Kidney tubule cell (primary cell): ENCODE results near the gene MICOS13.

Experiments
- DNase-seq: peaks from one replicate; pipeline ENCODE4 v3.0.0-alpha.2; 2018; ENCODE audit warnings: low spot score

MICOS13 gene

GRCh38 chr19:5687360-5688198 is 7.3 kb upstream of the MICOS13 start:
- DNase-seq, result no peak

GRCh38 chr19:5686647-5687359 is 6.5 kb upstream of the MICOS13 start:
- DNase-seq, result peak; percentile 95

GRCh38 chr19:5686326-5686646 is 6.0 kb upstream of the MICOS13 start:
- no peak for DNase-seq

- DNase-seq, result no peak
Observed at GRCh38 chr19:5684694-5685430, 4.5 kb upstream of the MICOS13 start.

- DNase-seq, result no peak
Observed at GRCh38 chr19:5683177-5683886, 3.0 kb upstream of the MICOS13 start.

GRCh38 chr19:5682107-5682482 is 1.8 kb upstream of the MICOS13 start:
- no peak for DNase-seq

DNA sequence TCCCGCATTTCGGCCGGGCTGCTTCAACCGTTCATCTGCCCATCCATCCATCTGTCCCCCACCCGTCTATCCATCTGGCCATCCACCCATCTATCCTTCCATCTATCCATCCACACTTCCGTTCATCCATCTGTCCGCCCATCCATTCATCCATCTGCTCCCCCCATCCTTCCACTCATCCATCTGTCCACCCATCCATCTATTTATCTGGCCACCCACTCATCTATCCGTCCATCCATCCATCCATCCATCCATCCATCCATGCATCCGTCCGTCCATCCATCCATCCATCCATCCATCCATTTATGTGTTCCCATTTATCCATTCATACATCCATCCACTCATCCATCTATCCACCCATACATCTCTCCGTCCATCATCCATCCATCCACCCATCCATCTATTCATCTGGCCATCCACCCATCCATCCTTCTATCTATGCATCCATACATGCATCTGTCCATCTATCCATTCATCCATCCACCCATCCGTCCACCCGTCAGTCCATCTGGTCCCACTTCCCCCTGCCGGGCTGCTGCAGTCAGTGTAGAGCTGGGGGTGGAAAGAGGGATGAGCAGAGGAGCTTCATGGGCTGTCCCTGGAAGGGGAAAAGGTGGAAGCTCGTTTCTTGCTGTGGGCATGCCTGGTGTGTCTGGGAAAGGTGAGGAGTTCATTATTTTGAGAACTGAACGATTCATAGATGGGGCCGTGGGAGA is 1.2 kb upstream of the MICOS13 start:
- DNase-seq, result no peak

- peak; percentile 37 for DNase-seq
Observed at GRCh38 chr19:5680084-5680436, 256 bp downstream of the MICOS13 start.

DNA sequence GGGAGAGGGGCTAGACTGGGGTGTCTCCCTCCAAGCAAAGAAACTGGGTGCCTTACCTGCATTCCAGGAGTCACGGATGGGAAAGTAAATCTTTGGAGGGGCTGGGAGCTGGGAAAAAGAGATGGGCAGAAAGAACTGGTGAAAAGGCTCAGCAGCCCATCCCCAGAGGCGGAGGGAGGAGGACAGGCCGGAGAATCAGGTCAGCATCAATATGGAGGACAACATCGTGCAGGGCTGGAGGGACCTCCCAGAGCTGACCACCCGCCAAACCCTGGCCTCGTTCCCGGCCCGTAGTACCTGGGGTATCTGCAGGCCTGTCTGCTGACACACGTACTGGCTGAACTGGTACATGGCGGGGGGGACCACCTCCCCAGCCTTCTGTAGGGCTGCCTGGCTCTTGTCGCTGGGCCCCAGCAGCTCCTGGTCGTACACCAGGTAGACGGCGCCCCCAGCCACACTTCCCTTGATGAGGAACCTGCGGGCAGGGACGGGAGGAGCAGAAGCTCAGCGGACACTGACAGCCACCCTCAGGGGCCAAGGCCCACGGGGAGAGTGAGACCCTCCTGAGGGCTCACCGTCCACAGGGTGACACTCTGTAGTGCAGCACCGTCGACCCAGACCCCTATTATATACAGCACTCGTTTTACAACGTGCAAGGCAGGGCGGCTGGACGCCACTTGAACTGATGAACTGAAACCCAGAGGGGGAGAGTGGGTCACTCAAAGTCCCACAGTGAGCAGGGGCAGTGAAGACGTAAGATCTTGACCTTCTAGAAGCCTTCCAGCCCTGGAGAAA is 830 bp downstream of the MICOS13 start:
- DNase-seq, result no peak

DNA sequence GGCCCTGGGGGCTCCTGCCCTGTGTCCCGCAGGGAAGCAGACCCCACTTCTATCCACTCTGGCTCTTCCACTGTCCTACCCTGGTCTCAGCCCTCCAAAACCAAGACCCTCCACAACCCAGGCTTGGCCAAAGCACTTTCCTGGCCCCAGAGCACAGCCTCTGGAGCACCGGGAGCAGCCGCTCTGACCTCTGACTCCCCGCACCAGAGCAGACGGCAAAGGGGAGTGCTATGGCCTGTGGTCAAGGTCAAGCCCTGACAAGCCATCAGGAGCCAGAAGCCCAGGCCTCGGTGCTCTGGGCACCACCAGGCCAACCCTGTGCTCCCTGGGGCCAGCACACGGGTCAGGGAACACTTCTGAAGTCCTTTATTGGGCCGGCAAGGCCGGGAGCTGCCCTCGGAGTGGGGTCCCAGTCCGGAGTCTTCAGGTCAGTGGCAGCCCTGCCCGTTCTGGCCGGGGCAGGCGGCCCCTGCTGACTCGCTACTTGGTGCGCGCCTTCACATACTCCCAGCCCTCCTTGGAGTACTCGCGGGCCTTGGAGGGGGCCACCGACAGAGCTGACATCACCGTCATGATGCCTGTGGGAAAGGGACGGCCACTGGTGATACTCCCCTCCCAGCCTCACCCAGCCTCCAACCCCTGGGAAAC is 2.1 kb downstream of the MICOS13 start:
- no peak for DNase-seq

DNA sequence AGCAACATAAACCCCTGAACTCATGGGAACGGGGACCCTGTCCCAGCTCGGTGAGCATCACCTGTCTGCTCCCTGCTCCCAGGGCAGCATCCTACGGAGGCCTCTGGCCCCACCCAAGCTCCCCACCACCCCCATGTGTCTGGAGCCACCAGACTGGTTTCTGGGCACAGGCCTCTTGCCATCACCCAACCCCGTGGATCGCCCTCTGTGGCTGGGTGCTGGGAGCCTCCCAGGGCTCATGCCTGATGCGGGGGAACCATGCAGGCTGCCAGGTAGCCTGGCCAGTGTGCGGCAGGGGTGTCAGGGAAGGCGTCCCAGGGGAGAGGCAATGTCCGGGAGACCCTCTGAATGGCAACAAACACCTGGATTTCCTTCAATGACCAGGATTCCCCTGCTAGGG is 2.7 kb downstream of the MICOS13 start:
- no peak for DNase-seq

- DNase-seq, result no peak
Observed at GRCh38 chr19:5677136-5677535, 3.2 kb downstream of the MICOS13 start.

DNA sequence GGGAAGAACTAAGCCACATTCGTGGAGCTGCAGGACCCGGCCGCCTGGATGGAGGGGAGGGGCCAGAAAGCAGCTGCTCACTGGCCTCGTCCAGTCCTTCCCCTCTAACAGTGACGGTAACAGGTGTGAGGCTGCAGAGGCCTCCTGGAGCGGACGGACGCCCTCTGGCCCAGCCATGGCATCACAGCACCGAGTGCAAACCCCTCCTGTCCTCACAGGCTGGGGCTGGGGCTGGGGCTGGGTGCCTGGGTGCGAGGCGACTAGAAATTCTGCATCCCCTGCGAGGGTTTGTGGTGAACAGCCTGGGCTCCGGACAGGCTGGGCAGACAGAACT is 3.6 kb downstream of the MICOS13 start:
- DNase-seq, result no peak

- no peak for DNase-seq
Observed at GRCh38 chr19:5676105-5676771, 4.1 kb downstream of the MICOS13 start.

- no peak for DNase-seq
Observed at GRCh38 chr19:5674714-5675113, 5.6 kb downstream of the MICOS13 start.

GRCh38 chr19:5673752-5674151 is 6.6 kb downstream of the MICOS13 start:
- no peak for DNase-seq

DNA sequence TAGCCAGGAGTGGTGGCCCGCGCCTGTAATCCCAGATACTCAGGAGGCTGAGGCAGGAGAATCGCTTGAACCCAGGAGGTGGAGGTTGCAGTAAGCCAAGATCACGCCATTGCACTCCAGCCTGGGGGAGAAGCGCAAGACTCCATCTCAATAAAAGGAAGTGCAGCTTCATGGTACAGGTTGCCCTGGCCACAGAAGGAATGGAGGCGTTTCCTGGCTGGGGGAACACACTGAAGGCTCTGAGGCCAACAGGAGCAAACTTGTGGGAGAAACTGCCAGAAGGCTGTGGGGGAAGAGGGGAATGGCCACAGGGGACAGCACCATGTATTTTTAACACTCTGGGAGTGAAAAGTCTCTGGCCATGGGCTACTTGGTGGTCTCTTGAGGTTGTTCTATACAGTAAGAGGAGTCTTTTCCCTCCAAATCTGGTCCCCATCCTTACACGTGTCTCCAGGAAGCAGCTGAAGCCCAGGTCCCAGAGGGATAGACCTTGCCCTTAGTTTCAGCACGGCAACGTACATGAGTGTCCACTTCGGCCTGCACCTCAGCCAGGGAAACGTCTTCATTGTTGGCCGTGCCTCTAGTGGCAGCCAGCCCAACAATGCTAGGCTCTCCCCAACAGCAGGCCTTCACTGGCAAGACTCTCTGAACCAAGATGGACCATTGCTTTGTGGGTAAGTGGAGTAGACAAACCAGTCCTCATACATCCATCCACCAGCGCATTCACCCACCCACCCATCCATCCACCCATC is 7.4 kb downstream of the MICOS13 start:
- no peak for DNase-seq

- no peak for DNase-seq
Observed at GRCh38 chr19:5671600-5671999, 8.7 kb downstream of the MICOS13 start.

- DNase-seq, result no peak
Observed at GRCh38 chr19:5669212-5669611, 11.1 kb downstream of the MICOS13 start.
